PC-3 (cell line): ENCODE measurements around the gene MAP2K1. TPM values are rescaled to one million over a fixed set of nuclear protein-coding genes. Genes with fewer than 3 reads are reported as not detected.

ENCODE experiments used
- ATAC-seq: fragments of 200-7000 bp; cut with Tn5 transposase; 2 replicates; pipeline ENCODE4 v1.9.1; 2020; ENCODE audit warnings: mild to moderate bottlenecking, moderate library complexity
- BruUV-seq: library from RNA; stranded (reverse); fragments of 400-500 nt; replicated peaks from 2 replicates; lab custom pipeline; 2021; lab: Mats Ljungman, UMichigan
- CTCF ChIA-PET: fragments of 300-600 bp; sonication (Branson Sonifier 250); formaldehyde crosslinking; loops from one replicate; lab custom pipeline; 2022; ENCODE audit warnings: antibody characterized with exemption; lab: Charles Lee
- POLR2A ChIA-PET: fragments of 300-600 bp; sonication (Branson Sonifier 250); formaldehyde crosslinking; loops from one replicate; lab custom pipeline; 2022; ENCODE audit warnings: antibody characterized with exemption; ENCODE audit not compliant: unreplicated experiment; lab: Charles Lee
- DNase-seq: peaks from one replicate; pipeline ENCODE4 v3.0.0-alpha.2; 2015
- H2AFZ ChIP-seq: fragments of 300-600 bp; sonication (generic); 2 replicates; pipeline ENCODE4 v1.6.0; 2016; ENCODE audit warnings: antibody characterized with exemption, low read length
- H3F3A ChIP-seq: fragments of 300-600 bp; sonication (generic); one replicate; pipeline ENCODE4 v1.6.0; 2017; ENCODE audit warnings: antibody characterized with exemption, low read length, control low read depth, mild to moderate bottlenecking; ENCODE audit not compliant: unreplicated experiment
- H3K27ac ChIP-seq: fragments of 300-600 bp; sonication (generic); 2 replicates; pipeline ENCODE4 v1.5.1; 2016; ENCODE audit warnings: mild to moderate bottlenecking, low read length
- H3K27me3 ChIP-seq: fragments of 300-600 bp; sonication (generic); 2 replicates; pipeline ENCODE4 v1.6.1; 2016; ENCODE audit warnings: low read length, mixed read lengths
- H3K36me3 ChIP-seq: fragments of 300-600 bp; sonication (generic); 2 replicates; pipeline ENCODE4 v1.6.1; 2016; ENCODE audit warnings: low read depth, mixed run types, low read length, mixed read lengths
- H3K4me1 ChIP-seq: fragments of 300-600 bp; sonication (generic); 2 replicates; pipeline ENCODE4 v1.5.1; 2016; ENCODE audit warnings: low read length; ENCODE audit not compliant: insufficient read depth
- H3K4me2 ChIP-seq: fragments of 300-600 bp; sonication (generic); 2 replicates; pipeline ENCODE4 v1.6.0; 2016; ENCODE audit warnings: low read length
- H3K4me3 ChIP-seq: fragments of 300-600 bp; sonication (generic); 2 replicates; pipeline ENCODE4 v1.5.1; 2016; ENCODE audit warnings: mild to moderate bottlenecking, low read length, mixed read lengths
- H3K79me2 ChIP-seq: fragments of 300-600 bp; sonication (generic); 2 replicates; pipeline ENCODE4 v1.6.1; 2017; ENCODE audit warnings: low read length, mixed read lengths
- H3K9ac ChIP-seq: fragments of 300-600 bp; sonication (generic); 2 replicates; pipeline ENCODE4 v1.6.0; 2016; ENCODE audit warnings: mild to moderate bottlenecking, low read length
- H3K9me2 ChIP-seq: fragments of 300-600 bp; sonication (generic); replicated peaks from 2 replicates; pipeline ENCODE4 v1.6.1; 2016; ENCODE audit warnings: mixed run types, low read length, mixed read lengths
- H3K9me3 ChIP-seq: fragments of 300-600 bp; sonication (generic); 2 replicates; pipeline ENCODE4 v1.6.1; 2016; ENCODE audit warnings: low read length, mixed read lengths
- H4K20me1 ChIP-seq: fragments of 300-600 bp; sonication (generic); 2 replicates; pipeline ENCODE4 v1.6.1; 2016; ENCODE audit warnings: low read length, mixed read lengths
- EZH2 ChIP-seq: fragments of 300-600 bp; sonication (generic); IDR thresholded peaks from one replicate; pipeline ENCODE4 v1.6.1; 2017; ENCODE audit warnings: antibody characterized with exemption, mild to moderate bottlenecking, low read length; ENCODE audit not compliant: unreplicated experiment
- EZH2phosphoT487 ChIP-seq: fragments of 300-600 bp; sonication (generic); IDR thresholded peaks from 2 replicates; pipeline ENCODE4 v1.6.1; 2018; ENCODE audit warnings: mild to moderate bottlenecking, antibody characterized with exemption, low read length, borderline replicate concordance
- intact Hi-C: fragments of 100-400 bp; cut with micrococcal nuclease; formaldehyde crosslinking; loops from 2 replicates; pipeline ENCODE4 v1.9.0; 2023
- total RNA-seq: library from RNA; depleted of rRNA; stranded (reverse); fragments of >200 nt; gene quantifications from 2 replicates; pipeline ENCODE4 v1.2.3, GENCODE V29; 2014
- TF ChIP-seq, protein P1 (sequence below): fragments of 300-600 bp; sonication (generic); conservative IDR thresholded peaks from 2 replicates; pipeline ENCODE4 v1.5.1; 2017; ENCODE audit warnings: antibody characterized with exemption, low read depth, mild to moderate bottlenecking, low read length

Gene MAP2K1
- total RNA-seq, 1 experiment from 2014 or later: 35.5 TPM

GRCh38 chr15:66402761-66403284 is 16.1 kb downstream of the MAP2K1 start:
- H3K4me1 ChIP-seq: peaks cover 26% of the 10 kb centered on the region
- TF ChIP-seq EZH2 (no peak), EZH2phosphoT487 (no peak)
- TF ChIP-seq, protein P1, sequence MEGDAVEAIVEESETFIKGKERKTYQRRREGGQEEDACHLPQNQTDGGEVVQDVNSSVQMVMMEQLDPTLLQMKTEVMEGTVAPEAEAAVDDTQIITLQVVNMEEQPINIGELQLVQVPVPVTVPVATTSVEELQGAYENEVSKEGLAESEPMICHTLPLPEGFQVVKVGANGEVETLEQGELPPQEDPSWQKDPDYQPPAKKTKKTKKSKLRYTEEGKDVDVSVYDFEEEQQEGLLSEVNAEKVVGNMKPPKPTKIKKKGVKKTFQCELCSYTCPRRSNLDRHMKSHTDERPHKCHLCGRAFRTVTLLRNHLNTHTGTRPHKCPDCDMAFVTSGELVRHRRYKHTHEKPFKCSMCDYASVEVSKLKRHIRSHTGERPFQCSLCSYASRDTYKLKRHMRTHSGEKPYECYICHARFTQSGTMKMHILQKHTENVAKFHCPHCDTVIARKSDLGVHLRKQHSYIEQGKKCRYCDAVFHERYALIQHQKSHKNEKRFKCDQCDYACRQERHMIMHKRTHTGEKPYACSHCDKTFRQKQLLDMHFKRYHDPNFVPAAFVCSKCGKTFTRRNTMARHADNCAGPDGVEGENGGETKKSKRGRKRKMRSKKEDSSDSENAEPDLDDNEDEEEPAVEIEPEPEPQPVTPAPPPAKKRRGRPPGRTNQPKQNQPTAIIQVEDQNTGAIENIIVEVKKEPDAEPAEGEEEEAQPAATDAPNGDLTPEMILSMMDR: no peak
- no TSS peak for BruUV-seq
- ChIA-PET POLR2A (interaction anchor here (0.7 kb wide), 1 partner anchor 1847 kb away, joined by 3 read pairs; no protein-coding TSS in a partner anchor), CTCF (no interaction called here)
- H3K79me2 ChIP-seq: peaks cover 98% of the 10 kb centered on the region
- peaks cover 6% of the 10 kb centered on the region for H3F3A ChIP-seq
- H3K4me2 ChIP-seq: no peak overlapping the region
- peaks cover 40% of the 10 kb centered on the region for H4K20me1 ChIP-seq
- H3K9ac ChIP-seq: no peak overlapping the region
- no peaks in the 10 kb centered on the region for H3K9me2 ChIP-seq
- H3K36me3 ChIP-seq: no peaks in the 10 kb centered on the region
- H3K4me3 ChIP-seq: no peak overlapping the region
- no peaks in the 10 kb centered on the region for H3K27me3 ChIP-seq
- no peak overlapping the region for H2AFZ ChIP-seq
- intact Hi-C loops: no loop called here
- H3K27ac ChIP-seq: no peak overlapping the region
- no peak for ATAC-seq
- no peaks in the 10 kb centered on the region for H3K9me3 ChIP-seq
- no peak for DNase-seq

DNA sequence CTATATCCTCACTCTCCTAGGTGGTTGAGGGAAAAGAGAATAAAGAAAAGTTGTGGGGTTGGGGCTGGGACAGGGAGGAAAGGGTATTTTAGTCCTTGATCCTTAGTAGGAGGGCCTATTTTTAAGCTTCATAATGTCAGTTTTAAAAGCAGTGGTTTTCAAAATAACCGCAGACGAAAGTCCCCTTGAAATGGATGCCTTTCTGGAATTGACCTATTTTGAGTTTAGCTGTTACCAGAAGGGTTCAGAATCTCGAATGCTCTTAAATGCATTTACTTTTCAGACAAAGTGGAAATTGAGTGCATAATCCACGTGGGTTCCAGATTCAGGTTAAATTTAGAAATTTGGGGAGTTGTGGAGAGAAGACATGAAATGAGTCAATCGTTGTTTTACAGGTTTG is 16.6 kb downstream of the MAP2K1 start:
- Histone ChIP-seq H3K36me3 (no peaks in the 10 kb centered on the region), H3K27ac (no peak overlapping the region), H3K79me2 (peaks cover 98% of the 10 kb centered on the region), H3K9me3 (no peaks in the 10 kb centered on the region), H3K4me2 (no peak overlapping the region), H3K4me3 (no peak overlapping the region), H3K9ac (no peak overlapping the region), H3K27me3 (no peaks in the 10 kb centered on the region), H4K20me1 (peaks cover 45% of the 10 kb centered on the region), H2AFZ (no peak overlapping the region), H3F3A (peaks cover 6% of the 10 kb centered on the region), H3K9me2 (no peaks in the 10 kb centered on the region), H3K4me1 (peaks cover 26% of the 10 kb centered on the region)
- ChIA-PET POLR2A (interaction anchor here (0.6 to 0.7 kb wide), 2 partner anchors 91 to 1848 kb away, joined by 3 to 5 read pairs; no protein-coding TSS in a partner anchor), CTCF (no interaction called here)
- no peak for TF ChIP-seq EZH2
- TF ChIP-seq, protein P1: no peak
- TF ChIP-seq EZH2phosphoT487: no peak
- intact Hi-C loops: no loop called here
- no peak for ATAC-seq
- BruUV-seq: no TSS peak
- no peak for DNase-seq

- BruUV-seq: no TSS peak
- POLR2A ChIA-PET: no interaction called here
- DNase-seq (no peak), ATAC-seq (no peak)
- Histone ChIP-seq H3K4me3 (no peak overlapping the region), H3K4me1 (peaks cover 26% of the 10 kb centered on the region), H3K9me2 (no peaks in the 10 kb centered on the region), H2AFZ (no peak overlapping the region), H3K79me2 (peaks cover 98% of the 10 kb centered on the region), H4K20me1 (peaks cover 50% of the 10 kb centered on the region), H3F3A (peaks cover 6% of the 10 kb centered on the region), H3K4me2 (no peak overlapping the region), H3K27ac (no peak overlapping the region), H3K9me3 (no peaks in the 10 kb centered on the region), H3K9ac (no peak overlapping the region), H3K27me3 (no peaks in the 10 kb centered on the region), H3K36me3 (no peaks in the 10 kb centered on the region)
- TF ChIP-seq EZH2phosphoT487: no peak
- no peak for TF ChIP-seq EZH2
- TF ChIP-seq, protein P1: no peak
- CTCF ChIA-PET: no interaction called here
- intact Hi-C loops: no loop called here
Measured at GRCh38 chr15:66404122-66404521, 17.4 kb downstream of the MAP2K1 start.
